Adipocyte (in vitro differentiated cells): Measurements from ENCODE around the gene COPB1.
A peak's percentile ranks its signal among the peaks of the same experiment; 100 is the strongest.

Experiments used
- DNase-seq: peaks from one replicate; pipeline ENCODE4 v3.0.0-alpha.2; 2015; ENCODE audit warnings: low read depth
- H3K27me3 ChIP-seq: replicated peaks from 2 replicates; pipeline ENCODE4 v1.7.0; 2013; ENCODE audit warnings: mild to moderate bottlenecking, low read length, moderate library complexity; ENCODE audit not compliant: control insufficient read depth, insufficient read depth
- H3K36me3 ChIP-seq: 2 replicates; pipeline ENCODE4 v1.7.0; 2013; ENCODE audit warnings: low read length, mild to moderate bottlenecking, moderate library complexity; ENCODE audit not compliant: control insufficient read depth, insufficient read depth, severe bottlenecking
- H3K4me1 ChIP-seq: 2 replicates; pipeline ENCODE4 v1.7.0; 2013; ENCODE audit warnings: mild to moderate bottlenecking, low read length, moderate library complexity; ENCODE audit not compliant: control insufficient read depth, insufficient read depth
- H3K4me3 ChIP-seq: 2 replicates; pipeline ENCODE4 v1.7.0; 2013; ENCODE audit warnings: mild to moderate bottlenecking, low read length, moderate library complexity
- H3K9ac ChIP-seq: 2 replicates; pipeline ENCODE4 v1.7.0; 2013; ENCODE audit warnings: mild to moderate bottlenecking, low read length, moderate library complexity
- H3K9me3 ChIP-seq: 2 replicates; pipeline ENCODE4 v1.7.0; 2013; ENCODE audit warnings: mild to moderate bottlenecking, low read length, moderate library complexity; ENCODE audit not compliant: control insufficient read depth

Gene COPB1

GRCh38 chr11:14454861-14455632 lies 44.6 kb downstream of the COPB1 start:
- peak overlapping the region; percentile 53 for H3K9ac ChIP-seq
- peak; percentile 75 for DNase-seq
- peaks cover 20% of the 10 kb centered on the region for H3K4me1 ChIP-seq
- no peaks in the 10 kb centered on the region for H3K9me3 ChIP-seq
- no peak overlapping the region for H3K4me3 ChIP-seq
- H3K36me3 ChIP-seq = peaks cover 51% of the 10 kb centered on the region
- no peaks in the 10 kb centered on the region for H3K27me3 ChIP-seq

- no peak for DNase-seq
- Histone ChIP-seq H3K27me3 (no peaks in the 10 kb centered on the region), H3K36me3 (peaks cover 20% of the 10 kb centered on the region), H3K4me1 (peaks cover 46% of the 10 kb centered on the region), H3K9me3 (no peaks in the 10 kb centered on the region), H3K9ac (no peak overlapping the region), H3K4me3 (no peak overlapping the region)
These were observed 47.8 kb downstream of the COPB1 start for GRCh38 chr11:14451825-14452224.

DNA sequence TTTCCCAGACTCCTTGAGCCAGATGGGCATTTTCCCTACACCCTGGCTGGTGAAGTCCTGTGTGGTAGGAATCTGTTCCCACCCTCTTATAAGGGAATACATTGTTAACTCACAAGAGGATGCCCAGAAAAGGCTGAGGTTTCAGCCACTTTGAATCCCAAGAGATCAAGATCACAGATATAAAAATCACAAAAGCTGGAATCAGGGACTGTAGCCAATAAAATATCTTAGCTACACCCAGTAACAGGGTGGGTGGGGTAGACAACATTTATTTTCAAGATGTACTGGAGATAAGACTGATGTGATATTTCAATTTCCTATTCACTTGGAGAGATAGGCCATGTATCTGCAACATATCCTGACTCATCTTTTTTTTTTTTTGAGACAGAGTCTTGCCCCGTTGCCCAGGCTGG lies 50.3 kb downstream of the COPB1 start:
- H3K4me1 ChIP-seq = peaks cover 43% of the 10 kb centered on the region
- no peaks in the 10 kb centered on the region for H3K9me3 ChIP-seq
- DNase-seq = peak; percentile 46
- no peak overlapping the region for H3K4me3 ChIP-seq
- H3K9ac ChIP-seq = peak overlapping the region; percentile 69
- H3K36me3 ChIP-seq = peaks cover 5% of the 10 kb centered on the region
- H3K27me3 ChIP-seq = no peaks in the 10 kb centered on the region

DNA sequence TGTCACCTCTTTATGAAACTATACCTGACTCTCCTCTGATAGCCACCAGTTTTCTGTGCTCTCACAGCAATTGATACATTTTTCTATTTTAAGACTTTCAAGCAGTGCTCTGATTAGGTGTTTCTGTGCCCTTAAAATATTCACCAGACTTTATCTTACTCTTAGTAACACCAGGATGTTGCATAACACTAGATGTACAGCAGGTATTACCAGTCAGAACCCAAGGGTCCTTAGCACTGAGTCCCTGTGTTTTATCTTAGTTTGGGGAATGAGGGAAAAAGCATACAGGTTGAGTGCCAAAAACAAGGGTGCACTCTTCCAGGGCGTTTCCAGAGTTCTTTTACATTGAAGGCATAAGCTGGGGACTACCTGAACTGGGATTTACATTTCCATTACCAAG lies 51.4 kb downstream of the COPB1 start:
- Histone ChIP-seq H3K9me3 (no peaks in the 10 kb centered on the region), H3K36me3 (peaks cover 5% of the 10 kb centered on the region), H3K4me3 (no peak overlapping the region), H3K27me3 (no peaks in the 10 kb centered on the region), H3K9ac (no peak overlapping the region), H3K4me1 (peaks cover 48% of the 10 kb centered on the region)
- no peak for DNase-seq

GRCh38 chr11:14446701-14447169 lies 52.9 kb downstream of the COPB1 start:
- Histone ChIP-seq H3K4me3 (peak overlapping the region; percentile 35), H3K9me3 (no peaks in the 10 kb centered on the region), H3K27me3 (no peaks in the 10 kb centered on the region), H3K36me3 (no peaks in the 10 kb centered on the region), H3K4me1 (peaks cover 55% of the 10 kb centered on the region), H3K9ac (peak overlapping the region; percentile 74)
- peak; percentile 47 for DNase-seq

- Histone ChIP-seq H3K36me3 (no peaks in the 10 kb centered on the region), H3K4me3 (peak overlapping the region; percentile 35), H3K4me1 (peaks cover 55% of the 10 kb centered on the region), H3K9ac (peak overlapping the region; percentile 74), H3K9me3 (no peaks in the 10 kb centered on the region), H3K27me3 (no peaks in the 10 kb centered on the region)
- peak; percentile 34 for DNase-seq
These were observed 53.8 kb downstream of the COPB1 start for GRCh38 chr11:14445542-14446530.

DNA sequence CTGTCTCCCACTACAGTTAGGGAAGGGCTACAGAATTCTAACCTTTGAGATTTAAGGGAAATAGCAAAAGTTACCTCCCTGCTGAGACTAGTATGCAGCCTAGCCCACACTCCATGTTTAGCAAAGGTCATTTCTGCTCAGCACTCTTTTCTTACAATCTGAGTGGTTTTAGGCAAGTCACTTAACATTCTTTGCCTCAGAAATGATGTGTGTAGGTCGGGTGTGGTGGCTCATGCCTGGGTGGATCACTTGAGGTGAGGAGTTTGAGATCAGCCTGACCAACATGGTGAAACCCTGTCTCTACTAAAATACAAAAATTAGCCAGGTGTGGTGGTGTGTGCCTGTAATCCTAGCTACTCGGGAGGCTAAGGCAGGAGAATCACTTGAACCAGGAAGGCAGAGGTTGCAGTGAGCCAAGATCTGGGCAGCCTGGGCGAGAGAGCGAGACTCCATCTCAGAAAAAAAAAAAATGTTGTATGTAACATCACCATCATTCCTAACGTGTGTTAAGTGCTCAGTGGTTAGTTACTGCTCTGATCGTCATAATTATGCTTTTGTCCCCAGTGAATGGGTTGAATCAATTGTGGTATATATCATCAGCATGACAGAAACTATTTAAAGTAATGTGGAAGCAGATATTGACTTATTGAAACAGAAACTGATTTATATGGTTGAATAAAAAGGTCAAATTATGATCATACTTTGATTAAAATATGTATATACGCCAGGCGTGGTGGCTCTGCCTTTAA lies 55.0 kb downstream of the COPB1 start:
- H3K36me3 ChIP-seq = no peaks in the 10 kb centered on the region
- H3K4me3 ChIP-seq = no peak overlapping the region
- H3K9ac ChIP-seq = no peak overlapping the region
- H3K9me3 ChIP-seq = no peaks in the 10 kb centered on the region
- H3K4me1 ChIP-seq = peaks cover 53% of the 10 kb centered on the region
- DNase-seq = no peak
- H3K27me3 ChIP-seq = no peaks in the 10 kb centered on the region

- Histone ChIP-seq H3K4me1 (peaks cover 43% of the 10 kb centered on the region), H3K9me3 (no peaks in the 10 kb centered on the region), H3K4me3 (no peak overlapping the region), H3K27me3 (no peaks in the 10 kb centered on the region), H3K36me3 (no peaks in the 10 kb centered on the region), H3K9ac (no peak overlapping the region)
- peak; percentile 34 for DNase-seq
These were observed 56.0 kb downstream of the COPB1 start for GRCh38 chr11:14443638-14444037.

GRCh38 chr11:14435717-14436512 lies 63.7 kb downstream of the COPB1 start:
- no peak for DNase-seq
- Histone ChIP-seq H3K36me3 (no peaks in the 10 kb centered on the region), H3K4me1 (no peaks in the 10 kb centered on the region), H3K9me3 (no peaks in the 10 kb centered on the region), H3K27me3 (no peaks in the 10 kb centered on the region), H3K4me3 (no peak overlapping the region), H3K9ac (no peak overlapping the region)

- Histone ChIP-seq H3K4me3 (no peak overlapping the region), H3K27me3 (no peaks in the 10 kb centered on the region), H3K36me3 (no peaks in the 10 kb centered on the region), H3K9me3 (no peaks in the 10 kb centered on the region), H3K4me1 (peaks cover 45% of the 10 kb centered on the region), H3K9ac (no peak overlapping the region)
- no peak for DNase-seq
These were observed 74.0 kb downstream of the COPB1 start for GRCh38 chr11:14425621-14426020.
